ENCODE results near the gene ARID4B.

- TF ChIP-seq CTCF (conservative IDR thresholded peaks at IDR 0.05 in 1 of 2, IDR thresholded peaks at IDR 0.05 in 1 of 2; ENCODE audit: low read depth in 1 of 2, low read length in 2 of 2) (no peak), EZH2 (IDR thresholded peaks at IDR 0.05; ENCODE audit: low read length, missing control alignments) (no peak)
Measured at GRCh38 chr1:235127732-235128455, 200.1 kb downstream of the ARID4B start.
